Measurements from ENCODE around the gene EZR. TPM values are rescaled to one million over a fixed set of nuclear protein-coding genes. Genes with fewer than 3 reads are reported as not detected.

Gene EZR
- total and polyA plus RNA-seq, 2 experiments from 2014 or later = 399 to 623 TPM

DNA sequence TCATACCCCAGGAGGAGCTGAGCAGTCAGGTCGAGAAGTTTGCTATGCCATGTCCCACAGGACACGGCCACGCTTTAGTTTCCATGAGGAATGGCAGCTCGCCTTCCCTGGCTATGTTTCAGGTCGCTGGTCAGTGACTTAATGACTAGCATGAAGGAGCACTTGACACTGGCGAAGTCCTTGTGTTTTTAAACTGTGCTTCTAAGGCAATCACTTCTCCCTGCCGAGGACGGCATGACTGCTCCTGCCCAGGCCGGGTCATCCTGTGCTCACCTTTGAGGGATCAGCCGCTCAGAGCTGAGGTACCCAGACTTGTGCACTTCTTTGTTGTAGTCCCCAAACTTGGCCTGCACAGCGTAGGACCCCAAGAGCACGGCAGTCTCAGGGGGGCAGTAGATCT is 34.1 kb downstream of the EZR start:
- Histone ChIP-seq H4K20me1 (ENCODE audit: insufficient read depth, poor library complexity, severe bottlenecking) (peaks cover 33% of the 10 kb centered on the region), H3K27me3 (no peaks in the 10 kb centered on the region), H3K79me2 (peaks cover 92% of the 10 kb centered on the region), H2AFZ (no peak overlapping the region), H3K9me3 (ENCODE audit: low read depth) (no peaks in the 10 kb centered on the region), H3K4me3 (no peak overlapping the region), H3K27ac (peak overlapping the region; percentile 55), H3K36me3 (replicated peaks; ENCODE audit: insufficient read depth, low read depth) (peaks cover 10% of the 10 kb centered on the region), H3K4me1 (ENCODE audit: insufficient read depth) (peaks cover 28% of the 10 kb centered on the region), H3K9me2 (replicated peaks; ENCODE audit: insufficient read depth) (no peaks in the 10 kb centered on the region), H3K4me2 (no peak overlapping the region)
- WGBS (ENCODE audit: low lambda C conversion rate, missing lambda C conversion rate) = 94% methylated on average over 12 of the region's 12 CpGs
- DNase-seq (ENCODE audit: low spot score) = no peak
- no peak for TF ChIP-seq EZH2 (IDR thresholded peaks at IDR 0.05; ENCODE audit: borderline replicate concordance)
- TF ChIP-seq, protein P1, sequence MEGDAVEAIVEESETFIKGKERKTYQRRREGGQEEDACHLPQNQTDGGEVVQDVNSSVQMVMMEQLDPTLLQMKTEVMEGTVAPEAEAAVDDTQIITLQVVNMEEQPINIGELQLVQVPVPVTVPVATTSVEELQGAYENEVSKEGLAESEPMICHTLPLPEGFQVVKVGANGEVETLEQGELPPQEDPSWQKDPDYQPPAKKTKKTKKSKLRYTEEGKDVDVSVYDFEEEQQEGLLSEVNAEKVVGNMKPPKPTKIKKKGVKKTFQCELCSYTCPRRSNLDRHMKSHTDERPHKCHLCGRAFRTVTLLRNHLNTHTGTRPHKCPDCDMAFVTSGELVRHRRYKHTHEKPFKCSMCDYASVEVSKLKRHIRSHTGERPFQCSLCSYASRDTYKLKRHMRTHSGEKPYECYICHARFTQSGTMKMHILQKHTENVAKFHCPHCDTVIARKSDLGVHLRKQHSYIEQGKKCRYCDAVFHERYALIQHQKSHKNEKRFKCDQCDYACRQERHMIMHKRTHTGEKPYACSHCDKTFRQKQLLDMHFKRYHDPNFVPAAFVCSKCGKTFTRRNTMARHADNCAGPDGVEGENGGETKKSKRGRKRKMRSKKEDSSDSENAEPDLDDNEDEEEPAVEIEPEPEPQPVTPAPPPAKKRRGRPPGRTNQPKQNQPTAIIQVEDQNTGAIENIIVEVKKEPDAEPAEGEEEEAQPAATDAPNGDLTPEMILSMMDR (IDR thresholded peaks at IDR 0.05; ENCODE audit: poor library complexity) = no peak
- no peak for TF ChIP-seq EZH2phosphoT487 (IDR thresholded peaks at IDR 0.05; ENCODE audit: low read depth, severe bottlenecking, unreplicated experiment)

DNA sequence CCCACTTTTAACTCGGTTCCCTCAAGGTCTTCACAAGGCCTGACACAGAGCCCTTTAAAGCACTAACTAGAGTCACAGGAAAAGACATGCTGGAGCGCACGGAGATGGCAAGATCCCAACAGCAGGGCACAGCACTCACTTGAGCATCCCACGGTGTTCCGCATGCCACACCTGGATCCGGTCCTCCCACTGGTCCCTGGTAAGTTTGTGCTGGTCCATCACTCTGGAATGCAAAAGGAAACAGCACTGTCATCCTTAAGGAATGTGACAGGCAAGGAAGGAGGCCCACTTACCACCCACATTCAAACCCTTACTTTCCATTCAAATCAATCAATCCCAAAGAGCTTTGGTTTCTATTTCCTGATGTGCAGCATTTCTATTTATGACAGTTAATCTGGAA is 34.7 kb downstream of the EZR start:
- no peaks in the 10 kb centered on the region for H3K9me3 ChIP-seq (ENCODE audit: low read depth)

DNA sequence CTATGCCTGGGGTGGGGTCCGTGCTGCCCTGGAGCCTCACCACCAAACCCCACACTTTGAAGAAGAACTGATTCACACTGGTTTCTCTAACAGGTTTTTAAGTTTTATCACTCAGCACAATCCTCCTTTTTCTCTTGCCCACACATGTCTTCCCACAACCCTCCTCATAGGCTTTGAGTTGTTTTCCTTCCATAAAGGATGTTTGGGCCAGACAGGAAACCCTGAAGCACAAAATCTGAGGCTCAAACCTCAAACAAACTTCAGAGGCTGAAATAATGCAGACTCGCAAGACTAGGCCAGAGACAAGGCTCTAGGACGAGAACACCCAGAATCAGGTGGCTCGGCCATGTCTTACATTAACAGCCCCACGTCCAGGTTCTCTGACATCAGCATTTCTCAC is 35.3 kb downstream of the EZR start:
- Histone ChIP-seq H4K20me1 (ENCODE audit: insufficient read depth, poor library complexity, severe bottlenecking) (peaks cover 25% of the 10 kb centered on the region), H3K27ac (peak overlapping the region; percentile 55), H3K79me2 (peaks cover 92% of the 10 kb centered on the region), H2AFZ (no peak overlapping the region), H3K36me3 (replicated peaks; ENCODE audit: insufficient read depth, low read depth) (peaks cover 14% of the 10 kb centered on the region), H3K9me2 (replicated peaks; ENCODE audit: insufficient read depth) (no peaks in the 10 kb centered on the region), H3K4me3 (no peak overlapping the region), H3K4me1 (ENCODE audit: insufficient read depth) (peaks cover 28% of the 10 kb centered on the region), H3K9me3 (ENCODE audit: low read depth) (no peaks in the 10 kb centered on the region), H3K27me3 (no peaks in the 10 kb centered on the region), H3K4me2 (no peak overlapping the region)
- TF ChIP-seq EZH2 (IDR thresholded peaks at IDR 0.05; ENCODE audit: borderline replicate concordance) = no peak
- TF ChIP-seq EZH2phosphoT487 (IDR thresholded peaks at IDR 0.05; ENCODE audit: low read depth, severe bottlenecking, unreplicated experiment) = no peak
- TF ChIP-seq, protein P1 (IDR thresholded peaks at IDR 0.05; ENCODE audit: poor library complexity) = no peak
- WGBS (ENCODE audit: low lambda C conversion rate, missing lambda C conversion rate) = 96% methylated on average over 5 of the region's 5 CpGs
- DNase-seq (ENCODE audit: low spot score) = no peak

More for the DNA sequence above, 34.7 kb downstream of the EZR start:
- Histone ChIP-seq H3K4me2 (no peak overlapping the region), H3K79me2 (peaks cover 92% of the 10 kb centered on the region), H3K4me1 (ENCODE audit: insufficient read depth) (peaks cover 28% of the 10 kb centered on the region), H4K20me1 (ENCODE audit: insufficient read depth, poor library complexity, severe bottlenecking) (peaks cover 28% of the 10 kb centered on the region), H3K36me3 (replicated peaks; ENCODE audit: insufficient read depth, low read depth) (peaks cover 10% of the 10 kb centered on the region), H3K27me3 (no peaks in the 10 kb centered on the region), H2AFZ (no peak overlapping the region), H3K4me3 (no peak overlapping the region), H3K9me2 (replicated peaks; ENCODE audit: insufficient read depth) (no peaks in the 10 kb centered on the region), H3K27ac (peak overlapping the region; percentile 55)
- TF ChIP-seq EZH2 (IDR thresholded peaks at IDR 0.05; ENCODE audit: borderline replicate concordance) (no peak), EZH2phosphoT487 (IDR thresholded peaks at IDR 0.05; ENCODE audit: low read depth, severe bottlenecking, unreplicated experiment) (no peak)
- TF ChIP-seq, protein P1 (IDR thresholded peaks at IDR 0.05; ENCODE audit: poor library complexity) = no peak
- no peak for DNase-seq (ENCODE audit: low spot score)
- WGBS (ENCODE audit: low lambda C conversion rate, missing lambda C conversion rate) = 76% methylated on average over 6 of the region's 6 CpGs

DNA sequence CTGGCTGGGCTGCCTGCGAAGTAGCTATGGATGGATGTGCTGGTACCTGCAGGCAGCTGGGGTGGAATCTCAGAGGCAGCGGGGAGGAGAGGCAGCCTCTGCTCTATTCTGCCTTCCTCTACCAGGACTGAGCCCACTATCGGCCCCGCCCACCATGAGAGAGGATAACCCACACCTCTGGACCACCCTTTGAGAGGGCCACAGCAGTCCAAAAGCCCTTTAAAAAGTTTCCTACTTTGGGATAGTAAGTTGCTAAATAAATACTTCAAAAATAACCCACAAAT is 36.1 kb downstream of the EZR start:
- 69% methylated on average over 4 of the region's 4 CpGs for WGBS (ENCODE audit: low lambda C conversion rate, missing lambda C conversion rate)
- Histone ChIP-seq H3K27me3 (no peaks in the 10 kb centered on the region), H3K9me2 (replicated peaks; ENCODE audit: insufficient read depth) (no peaks in the 10 kb centered on the region), H3K79me2 (peaks cover 92% of the 10 kb centered on the region), H3K9me3 (ENCODE audit: low read depth) (no peaks in the 10 kb centered on the region), H3K36me3 (replicated peaks; ENCODE audit: insufficient read depth, low read depth) (peaks cover 20% of the 10 kb centered on the region), H2AFZ (no peak overlapping the region), H4K20me1 (ENCODE audit: insufficient read depth, poor library complexity, severe bottlenecking) (peaks cover 22% of the 10 kb centered on the region), H3K4me3 (no peak overlapping the region), H3K4me1 (ENCODE audit: insufficient read depth) (peaks cover 28% of the 10 kb centered on the region), H3K4me2 (no peak overlapping the region), H3K27ac (no peak overlapping the region)
- no peak for DNase-seq (ENCODE audit: low spot score)
- TF ChIP-seq, protein P1 (IDR thresholded peaks at IDR 0.05; ENCODE audit: poor library complexity) = no peak
- TF ChIP-seq EZH2 (IDR thresholded peaks at IDR 0.05; ENCODE audit: borderline replicate concordance) = no peak
- TF ChIP-seq EZH2phosphoT487 (IDR thresholded peaks at IDR 0.05; ENCODE audit: low read depth, severe bottlenecking, unreplicated experiment) = no peak
